ENCODE data around the gene S100A7. TPM values are rescaled to one million over a fixed set of nuclear protein-coding genes. Genes with fewer than 3 reads are reported as not detected.
A peak's percentile ranks its signal among the peaks of the same experiment; 100 is the strongest.

Gene S100A7
- total and polyA plus RNA-seq, 9 of the 15 experiments (the other 6 are each of a cell fraction or from before 2014, with no cell fraction given): not detected

- no peak overlapping the region for H3K4me2 ChIP-seq (ENCODE audit: insufficient read depth, low read length)
- TF ChIP-seq ZNF707 (CRISPR knock-in tag; conservative IDR thresholded peaks at IDR 0.05) (no peak), CEBPG (CRISPR knock-in tag; IDR thresholded peaks at IDR 0.05) (no peak), CEBPG (tag; conservative IDR thresholded peaks at IDR 0.05 in 1 of 2, IDR thresholded peaks at IDR 0.05 in 1 of 2) (peak; percentile 14 to 31; a peak in 1 of 4 replicates), KDM1A (IDR thresholded peaks at IDR 0.05) (peak; percentile 50 to 79; a peak in 2 of 4 replicates)
- no peak overlapping the region for H3K27ac ChIP-seq (ENCODE audit: extremely low read depth, low read depth, low read length)
- 5% methylated on average over 11 of the region's 12 CpGs for WGBS (ENCODE audit: insufficient coverage, low coverage, missing lambda C conversion rate)
- peaks cover 8 to 31% of the 10 kb centered on the region in 2 experiments; a peak in 4 of 5 replicates for H3K27me3 ChIP-seq (ENCODE audit: control insufficient read depth in 2 of 2, insufficient read depth in 2 of 2, low read length in 2 of 2)
- H3K9me1 ChIP-seq (ENCODE audit: control insufficient read depth, insufficient read depth, low read length): no peaks in the 10 kb centered on the region
- no peak for FAIRE-seq
- H3K9me3 ChIP-seq (replicated peaks; ENCODE audit: control insufficient read depth, insufficient read depth, low read depth, low read length): no peaks in the 10 kb centered on the region
- ChIA-PET CTCF (ENCODE audit: low intra/inter-chr PET ratio) (interaction anchor here (3.2 kb wide), 1 partner anchor 137 kb away, joined by 14 read pairs; no protein-coding TSS in a partner anchor), POLR2A (interaction anchor here (0.8 kb wide), 1 partner anchor 175 kb away, joined by 3 read pairs; no protein-coding TSS in a partner anchor)
- H3K36me3 ChIP-seq (ENCODE audit: control insufficient read depth, insufficient read depth, low read length): no peaks in the 10 kb centered on the region
- intact Hi-C loops (cut with micrococcal nuclease): no loop called here
- ATAC-seq: no peak
- no peak overlapping the region for H2AFZ ChIP-seq (ENCODE audit: low read depth, low read length)
- no peaks in the 10 kb centered on the region for H3K79me2 ChIP-seq (ENCODE audit: control insufficient read depth, insufficient read depth, low read length)
- H3K4me3 ChIP-seq: no peak overlapping the region
- no peak for DNase-seq (ENCODE audit: extremely low read depth in 1 of 4, low spot score in 3 of 4)
- H3K4me1 ChIP-seq (replicated peaks in 1 of 2; ENCODE audit: control insufficient read depth in 2 of 2, insufficient read depth in 2 of 2, low read length in 2 of 2): no peaks in the 10 kb centered on the region
- BruUV-seq (replicated peaks): no TSS peak
- in situ Hi-C loops (cut with MboI): no loop called here
- H4K20me1 ChIP-seq (replicated peaks; ENCODE audit: control insufficient read depth, insufficient read depth, low read length): peaks cover 7% of the 10 kb centered on the region; the same call in 1 of the 2 replicates
- no peak overlapping the region for H3K9ac ChIP-seq (ENCODE audit: insufficient read depth in 1 of 2, low read depth in 2 of 2, low read length in 2 of 2)
Measured at GRCh38 chr1:153490272-153491051, 30.0 kb upstream of the S100A7 start.

- Histone ChIP-seq H3K27me3 (ENCODE audit: control insufficient read depth in 2 of 2, insufficient read depth in 2 of 2, low read length in 2 of 2) (peaks cover 10 to 42% of the 10 kb centered on the region in 2 experiments; a peak in 4 of 5 replicates), H3K9ac (ENCODE audit: insufficient read depth in 1 of 2, low read depth in 2 of 2, low read length in 2 of 2) (no peak overlapping the region), H2AFZ (ENCODE audit: low read depth, low read length) (no peak overlapping the region), H3K4me2 (ENCODE audit: insufficient read depth, low read length) (no peak overlapping the region), H3K4me3 (no peak overlapping the region), H3K79me2 (ENCODE audit: control insufficient read depth, insufficient read depth, low read length) (no peaks in the 10 kb centered on the region), H3K9me3 (replicated peaks; ENCODE audit: control insufficient read depth, insufficient read depth, low read depth, low read length) (no peaks in the 10 kb centered on the region), H3K4me1 (replicated peaks in 1 of 2; ENCODE audit: control insufficient read depth in 2 of 2, insufficient read depth in 2 of 2, low read length in 2 of 2) (no peaks in the 10 kb centered on the region), H4K20me1 (replicated peaks; ENCODE audit: control insufficient read depth, insufficient read depth, low read length) (no peaks in the 10 kb centered on the region), H3K27ac (ENCODE audit: extremely low read depth, low read depth, low read length) (no peak overlapping the region), H3K9me1 (ENCODE audit: control insufficient read depth, insufficient read depth, low read length) (peaks cover 3% of the 10 kb centered on the region), H3K36me3 (ENCODE audit: control insufficient read depth, insufficient read depth, low read length) (no peaks in the 10 kb centered on the region)
- BruUV-seq (replicated peaks): no TSS peak
- POLR2A ChIA-PET: interaction anchor here (0.7 kb wide), 1 partner anchor 82 kb away, joined by 3 read pairs; no protein-coding TSS in a partner anchor
- DNase-seq (ENCODE audit: extremely low read depth in 1 of 4, low spot score in 3 of 4) (no peak), ATAC-seq (no peak), FAIRE-seq (no peak)
- in situ Hi-C loops (cut with MboI) (no loop called here), intact Hi-C loops (cut with micrococcal nuclease) (no loop called here)
- CTCF ChIA-PET (ENCODE audit: low intra/inter-chr PET ratio): no interaction called here
- WGBS (ENCODE audit: insufficient coverage, low coverage, missing lambda C conversion rate): 3% methylated on average over 4 of the region's 4 CpGs
- TF ChIP-seq ZNF778 (CRISPR knock-in tag; IDR thresholded peaks at IDR 0.05) (no peak), ZNF592 (IDR thresholded peaks at IDR 0.05) (no peak), MTF1 (CRISPR knock-in tag; IDR thresholded peaks at IDR 0.05; ENCODE audit: borderline replicate concordance) (no peak), ZKSCAN8 (CRISPR knock-in tag; IDR thresholded peaks at IDR 0.05) (no peak), NR0B1 (IDR thresholded peaks at IDR 0.05; ENCODE audit: partially characterized antibody) (no peak)
Measured at GRCh38 chr1:153488731-153489130, 28.3 kb upstream of the S100A7 start.

Measured in K562 (cell line).